ENCODE measurements around the gene DSCAML1.

DNA sequence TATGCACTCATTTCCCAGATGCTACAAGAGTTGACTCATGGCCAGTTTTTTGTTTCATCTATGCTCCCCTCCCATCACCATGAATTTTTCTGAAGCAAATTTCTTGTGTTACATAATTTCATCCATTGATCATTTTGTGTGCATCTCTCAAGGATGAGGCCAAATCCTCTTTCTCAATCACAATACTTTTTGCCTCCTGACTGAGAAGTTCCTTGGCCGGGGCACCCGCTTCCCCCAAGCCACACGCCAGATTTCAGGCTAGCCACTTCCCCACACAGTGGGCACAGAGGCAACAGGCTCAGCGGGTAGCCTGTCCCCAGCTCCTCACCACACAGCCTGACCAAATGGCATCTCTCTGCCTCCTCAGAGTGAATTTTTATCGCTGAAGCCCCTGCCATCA lies 9.8 kb upstream of the DSCAML1 start:
- TF ChIP-seq EZH2 (IDR thresholded peaks at IDR 0.05; ENCODE audit: borderline replicate concordance, control insufficient read depth, low read depth, low read length) (no peak), CBX5 (IDR thresholded peaks at IDR 0.05; ENCODE audit: low read depth) (no peak), CHD2 (IDR thresholded peaks at IDR 0.05; ENCODE audit: borderline replicate concordance, low read depth, low read length) (no peak), TCF7 (IDR thresholded peaks at IDR 0.05; ENCODE audit: borderline replicate concordance) (no peak)

Data from GM12878 (cell line).